ENCODE results near the gene XRRA1. TPM values are rescaled to one million over a fixed set of nuclear protein-coding genes. Genes with fewer than 3 reads are reported as not detected.

XRRA1 gene
- total and polyA plus RNA-seq, 9 donors = 4.2 to 31.1 (median 13.0) TPM

- Histone ChIP-seq H3K4me1 (ENCODE audit: insufficient read depth) (peaks cover 7% of the 10 kb centered on the region), H3K27me3 (no peaks in the 10 kb centered on the region), H3K4me3 (no peak overlapping the region), H3K9me3 (no peaks in the 10 kb centered on the region), H3K27ac (no peak overlapping the region), H3K36me3 (no peaks in the 10 kb centered on the region)
- TF ChIP-seq CTCF (IDR thresholded peaks at IDR 0.05) (no peak), POLR2A (IDR thresholded peaks at IDR 0.05) (no peak), EP300 (IDR thresholded peaks at IDR 0.05) (no peak)
- DNase-seq = no peak
- intact Hi-C loops (cut with DNase I) = no loop called here
Measured at GRCh38 chr11:74809801-74810200, 139.1 kb downstream of the XRRA1 start.

GRCh38 chr11:74806267-74806666, 142.6 kb downstream of the XRRA1 start:
- H3K4me1 ChIP-seq (ENCODE audit: insufficient read depth) = peaks cover 7% of the 10 kb centered on the region
- intact Hi-C loops (cut with DNase I) = no loop called here
- H3K27me3 ChIP-seq = no peaks in the 10 kb centered on the region
- no peak overlapping the region for H3K4me3 ChIP-seq
- TF ChIP-seq EP300 (IDR thresholded peaks at IDR 0.05) (no peak), POLR2A (IDR thresholded peaks at IDR 0.05) (no peak), CTCF (IDR thresholded peaks at IDR 0.05) (no peak)
- no peak overlapping the region for H3K27ac ChIP-seq
- H3K36me3 ChIP-seq = no peaks in the 10 kb centered on the region
- no peak for DNase-seq
- 93 to 97% (median 96%) methylated on average over 3 of the region's 3 CpGs for WGBS, 3 donors
- no peaks in the 10 kb centered on the region for H3K9me3 ChIP-seq

GRCh38 chr11:74791333-74792100, 157.4 kb downstream of the XRRA1 start:
- no peak for DNase-seq
- TF ChIP-seq EP300 (IDR thresholded peaks at IDR 0.05) (no peak), POLR2A (IDR thresholded peaks at IDR 0.05) (no peak), CTCF (IDR thresholded peaks at IDR 0.05) (no peak)
- H3K4me1 ChIP-seq (ENCODE audit: insufficient read depth) = no peaks in the 10 kb centered on the region
- H3K36me3 ChIP-seq = no peaks in the 10 kb centered on the region
- 83 to 87% (median 85%) methylated on average over 9 of the region's 9 CpGs for WGBS, 3 donors
- H3K27me3 ChIP-seq = no peaks in the 10 kb centered on the region
- intact Hi-C loops (cut with DNase I) = no loop called here
- no peak overlapping the region for H3K27ac ChIP-seq
- H3K9me3 ChIP-seq = no peaks in the 10 kb centered on the region
- no peak overlapping the region for H3K4me3 ChIP-seq

Small RNA genes within 50 kb of the gene (small RNA-seq; reads per million reads assigned to genes)
- gene RN7SL239P (not detected), gene RNU6-216P (not detected)

Other genes starting within 250 kb of the XRRA1 start
- 10 to 100 TPM in 1 of 7 donors, 1 to 10 TPM in 2, not detected in 4; 1.9 to 12.3 (median 2.7) TPM for gene CHRDL2, start 217.7 kb downstream of the XRRA1 start, total RNA-seq
- gene CHRDL2, start 217.7 kb downstream of the XRRA1 start, polyA plus RNA-seq = 1 to 10 TPM in 1 of 2 donors, under 1 TPM in 1; 0.22 to 5.1 TPM
- gene RNF169, start 200.2 kb downstream of the XRRA1 start, total RNA-seq = 10 to 100 TPM; 19.0 to 26.1 (median 23.0) TPM
- gene RNF169, start 200.2 kb downstream of the XRRA1 start, polyA plus RNA-seq = 10 to 100 TPM in 1 of 2 donors, 1 to 10 TPM in 1; 7.1 to 10.5 TPM
- 100 to 1,000 TPM in 5 of 7 donors, 10 to 100 TPM in 2; 39.8 to 174 (median 125) TPM for gene SPCS2, start 175 bp upstream of the XRRA1 start, total RNA-seq
- 100 to 1,000 TPM; 101 to 193 TPM for gene SPCS2, start 175 bp upstream of the XRRA1 start, polyA plus RNA-seq
- gene NEU3, start 39.8 kb upstream of the XRRA1 start, total RNA-seq = 10 to 100 TPM in 2 of 7 donors, 1 to 10 TPM in 5; 4.4 to 13.1 (median 8.8) TPM
- gene NEU3, start 39.8 kb upstream of the XRRA1 start, polyA plus RNA-seq = 1 to 10 TPM; 5.6 to 8.9 TPM
- gene OR2AT4, start 147.8 kb upstream of the XRRA1 start, total RNA-seq = not detected
- gene OR2AT4, start 147.8 kb upstream of the XRRA1 start, polyA plus RNA-seq = under 1 TPM in 1 of 2 donors, not detected in 1; 0.02 TPM
- gene SLCO2B1, start 202.0 kb upstream of the XRRA1 start, total RNA-seq = 10 to 100 TPM; 12.6 to 79.4 (median 21.8) TPM
- 10 to 100 TPM; 17.6 to 44.4 TPM for gene SLCO2B1, start 202.0 kb upstream of the XRRA1 start, polyA plus RNA-seq

Data from ovary (tissue), 9 donors.